Measurements from ENCODE around the gene SRSF3.

SRSF3 gene

DNA sequence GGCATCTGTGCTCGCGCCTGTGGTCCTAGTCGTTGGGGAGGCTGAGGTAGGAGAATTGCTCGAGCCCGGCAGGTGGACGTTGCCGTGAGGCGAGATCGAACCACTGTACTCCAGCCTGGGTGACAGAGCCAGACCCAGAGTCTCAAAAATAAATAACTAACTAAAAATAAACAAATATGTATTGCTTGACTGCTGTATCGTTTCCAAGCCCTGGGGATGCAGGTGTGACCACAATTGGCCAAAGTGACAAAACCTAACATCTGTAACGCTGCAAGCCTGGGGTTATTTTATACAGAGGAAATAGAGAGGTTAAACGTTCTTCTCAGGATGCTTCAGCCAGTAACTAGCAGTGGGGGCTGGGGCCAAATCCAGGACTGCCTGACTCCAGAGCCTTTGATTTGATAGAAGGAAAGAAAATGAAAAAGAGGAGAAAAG, 1.9 kb upstream of the SRSF3 start:
- Histone ChIP-seq H3K27me3 (replicated peaks) (no peaks in the 10 kb centered on the region), H3K27ac (no peak overlapping the region), H3K36me3 (replicated peaks) (peaks cover 21% of the 10 kb centered on the region), H3K4me3 (ENCODE audit: low read depth, low read length) (no peak overlapping the region)
- DNase-seq, result no peak
- TF ChIP-seq CTCF (IDR thresholded peaks at IDR 0.05; ENCODE audit: low read depth, low read length, missing control alignments), result no peak
- in situ Hi-C loops (cut with HindIII; ENCODE audit: low pct_ligation_motif_present, low sequenced_read_pairs), result no loop called here

- DNase-seq, result no peak
- Histone ChIP-seq H3K4me3 (ENCODE audit: low read depth, low read length) (peak overlapping the region; percentile 53), H3K27ac (peak overlapping the region; percentile 94), H3K36me3 (replicated peaks) (peaks cover 33% of the 10 kb centered on the region), H3K27me3 (replicated peaks) (no peaks in the 10 kb centered on the region)
- in situ Hi-C loops (cut with HindIII; ENCODE audit: low pct_ligation_motif_present, low sequenced_read_pairs), result no loop called here
- no peak for TF ChIP-seq CTCF (IDR thresholded peaks at IDR 0.05; ENCODE audit: low read depth, low read length, missing control alignments)
These were observed 563 bp upstream of the SRSF3 start for GRCh38 chr6:36593569-36594028.

GRCh38 chr6:36594816-36595643, 868 bp downstream of the SRSF3 start:
- peak; percentile 44 for DNase-seq
- Histone ChIP-seq H3K4me3 (ENCODE audit: low read depth, low read length) (peak overlapping the region; percentile 96), H3K27ac (peak overlapping the region; percentile 94), H3K27me3 (replicated peaks) (no peaks in the 10 kb centered on the region), H3K36me3 (replicated peaks) (peaks cover 48% of the 10 kb centered on the region)
- in situ Hi-C loops (cut with HindIII; ENCODE audit: low pct_ligation_motif_present, low sequenced_read_pairs), result no loop called here
- TF ChIP-seq CTCF (IDR thresholded peaks at IDR 0.05; ENCODE audit: low read depth, low read length, missing control alignments), result no peak

- H3K27ac ChIP-seq, result peak overlapping the region; percentile 94
- no peaks in the 10 kb centered on the region for H3K27me3 ChIP-seq (replicated peaks)
- H3K4me3 ChIP-seq (ENCODE audit: low read depth, low read length), result peak overlapping the region; percentile 96
- no peak for DNase-seq
- in situ Hi-C loops (cut with HindIII; ENCODE audit: low pct_ligation_motif_present, low sequenced_read_pairs), result no loop called here
- TF ChIP-seq CTCF (IDR thresholded peaks at IDR 0.05; ENCODE audit: low read depth, low read length, missing control alignments), result no peak
- peaks cover 60% of the 10 kb centered on the region for H3K36me3 ChIP-seq (replicated peaks)
These were observed 2.2 kb downstream of the SRSF3 start for GRCh38 chr6:36596356-36596755.

GRCh38 chr6:36597775-36598174, 3.6 kb downstream of the SRSF3 start:
- Histone ChIP-seq H3K36me3 (replicated peaks) (peaks cover 73% of the 10 kb centered on the region), H3K27me3 (replicated peaks) (no peaks in the 10 kb centered on the region), H3K27ac (no peak overlapping the region), H3K4me3 (ENCODE audit: low read depth, low read length) (peak overlapping the region; percentile 96)
- TF ChIP-seq CTCF (IDR thresholded peaks at IDR 0.05; ENCODE audit: low read depth, low read length, missing control alignments), result no peak
- no peak for DNase-seq
- in situ Hi-C loops (cut with HindIII; ENCODE audit: low pct_ligation_motif_present, low sequenced_read_pairs), result no loop called here

All from brain microvascular endothelial cell (primary cell).